Coronary artery (tissue), 2 donors: ENCODE measurements around the gene PLEKHG2.
"Not testable (repeated sequence)": the region's sequence is repeated elsewhere in the genome, so short reads cannot be mapped to it uniquely, and the experiment has no call there.

Experiments
- DNase-seq: peaks from one replicate; pipeline ENCODE4 v3.0.0-alpha.2; 2017; ENCODE audit warnings: low spot score
- H3K27ac ChIP-seq, 2 donors: fragments of 200-600 bp; sonication (generic); one replicate each; pipeline ENCODE4 v1.5.1; 2016 to 2019
- H3K4me3 ChIP-seq: fragments of 200-600 bp; sonication (generic); 2 replicates; pipeline ENCODE4 v1.5.1; 2016; ENCODE audit warnings: mild to moderate bottlenecking, moderate library complexity
- TF ChIP-seq, protein P1 (sequence below): fragments of 200-600 bp; sonication (generic); IDR thresholded peaks from one replicate; pipeline ENCODE4 v1.5.1; 2019; ENCODE audit warnings: antibody characterized with exemption

The PLEKHG2 gene

DNA sequence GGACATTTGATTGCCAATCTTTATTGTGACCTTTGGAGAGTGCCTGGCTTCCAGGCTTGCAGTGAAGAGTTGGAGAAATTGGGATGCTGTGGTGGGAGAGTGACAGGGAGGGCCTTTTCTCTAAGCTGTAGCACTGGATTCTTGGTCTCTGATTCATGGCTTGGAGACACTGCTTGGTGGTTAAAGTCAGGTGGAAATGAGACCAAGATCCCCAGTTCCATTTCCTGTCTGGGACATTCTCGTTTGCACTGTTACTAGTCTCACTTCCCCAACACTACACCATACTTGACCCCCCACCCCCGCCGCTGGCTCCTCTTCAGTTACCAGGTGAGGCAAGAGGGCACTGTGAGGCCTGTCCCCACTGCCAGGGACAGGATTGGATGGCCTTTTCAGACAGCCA is 35.8 kb downstream of the PLEKHG2 start:
- DNase-seq, result no peak
- no peak overlapping the region for H3K27ac ChIP-seq
- TF ChIP-seq, protein P1, sequence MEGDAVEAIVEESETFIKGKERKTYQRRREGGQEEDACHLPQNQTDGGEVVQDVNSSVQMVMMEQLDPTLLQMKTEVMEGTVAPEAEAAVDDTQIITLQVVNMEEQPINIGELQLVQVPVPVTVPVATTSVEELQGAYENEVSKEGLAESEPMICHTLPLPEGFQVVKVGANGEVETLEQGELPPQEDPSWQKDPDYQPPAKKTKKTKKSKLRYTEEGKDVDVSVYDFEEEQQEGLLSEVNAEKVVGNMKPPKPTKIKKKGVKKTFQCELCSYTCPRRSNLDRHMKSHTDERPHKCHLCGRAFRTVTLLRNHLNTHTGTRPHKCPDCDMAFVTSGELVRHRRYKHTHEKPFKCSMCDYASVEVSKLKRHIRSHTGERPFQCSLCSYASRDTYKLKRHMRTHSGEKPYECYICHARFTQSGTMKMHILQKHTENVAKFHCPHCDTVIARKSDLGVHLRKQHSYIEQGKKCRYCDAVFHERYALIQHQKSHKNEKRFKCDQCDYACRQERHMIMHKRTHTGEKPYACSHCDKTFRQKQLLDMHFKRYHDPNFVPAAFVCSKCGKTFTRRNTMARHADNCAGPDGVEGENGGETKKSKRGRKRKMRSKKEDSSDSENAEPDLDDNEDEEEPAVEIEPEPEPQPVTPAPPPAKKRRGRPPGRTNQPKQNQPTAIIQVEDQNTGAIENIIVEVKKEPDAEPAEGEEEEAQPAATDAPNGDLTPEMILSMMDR, result no peak
- H3K4me3 ChIP-seq, result no peak overlapping the region

DNA sequence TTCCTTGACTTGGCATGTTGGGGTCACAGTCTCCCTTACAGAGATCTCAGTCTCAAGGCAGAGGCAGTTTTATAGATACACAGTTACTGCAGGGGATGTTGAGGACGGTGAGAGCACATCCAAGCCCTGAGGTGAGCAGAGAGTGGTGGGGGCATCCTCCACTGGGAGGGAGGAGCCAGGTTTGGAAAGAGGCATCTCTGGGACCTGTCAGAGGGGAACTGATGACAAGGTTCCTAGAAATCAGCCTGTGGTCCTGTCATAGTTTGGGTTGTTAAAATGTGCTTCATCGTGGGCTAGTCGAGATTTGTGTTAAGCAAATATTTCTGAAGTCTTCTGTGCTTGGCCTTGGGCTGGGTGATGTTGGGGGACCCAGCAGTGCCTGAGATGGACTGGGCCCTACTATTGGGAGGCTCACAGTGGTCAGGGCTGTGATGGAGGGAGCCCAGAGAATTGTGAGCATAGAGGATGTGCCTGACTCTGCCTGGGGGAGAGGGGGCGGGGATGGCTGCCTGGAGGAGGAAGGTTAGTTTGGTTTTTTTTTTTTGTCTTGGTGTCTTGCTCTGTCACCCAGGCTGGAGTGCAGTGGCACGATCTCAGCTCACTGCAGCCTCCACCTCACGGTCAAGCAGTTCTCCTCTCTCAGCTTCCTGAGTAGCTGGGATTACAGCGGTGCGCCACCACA is 36.8 kb downstream of the PLEKHG2 start:
- Histone ChIP-seq H3K27ac (no peak overlapping the region), H3K4me3 (no peak overlapping the region)
- TF ChIP-seq, protein P1, result no peak
- DNase-seq, result no peak

DNA sequence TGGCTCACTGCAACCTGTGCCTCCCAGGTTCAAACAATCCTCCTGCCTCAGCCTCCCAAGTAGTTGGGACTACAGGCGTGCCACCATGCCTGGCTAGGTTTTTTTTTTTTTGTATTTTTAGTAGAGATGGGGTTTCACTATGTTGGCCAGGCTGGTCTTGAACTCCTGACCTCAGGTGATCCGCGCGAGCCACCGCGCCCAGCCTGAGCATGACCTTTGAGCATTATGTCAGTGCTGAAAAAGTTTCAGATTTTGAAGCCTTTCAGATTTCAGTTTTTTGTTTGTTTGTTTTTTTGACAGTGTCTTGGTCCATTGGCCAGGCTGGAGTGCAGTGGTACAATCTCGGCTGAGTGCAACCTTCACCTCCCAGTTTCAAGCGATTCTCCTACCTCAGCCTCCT is 38.8 kb downstream of the PLEKHG2 start:
- H3K4me3 ChIP-seq, DNase-seq, H3K27ac ChIP-seq: not testable (repeated sequence)

DNA sequence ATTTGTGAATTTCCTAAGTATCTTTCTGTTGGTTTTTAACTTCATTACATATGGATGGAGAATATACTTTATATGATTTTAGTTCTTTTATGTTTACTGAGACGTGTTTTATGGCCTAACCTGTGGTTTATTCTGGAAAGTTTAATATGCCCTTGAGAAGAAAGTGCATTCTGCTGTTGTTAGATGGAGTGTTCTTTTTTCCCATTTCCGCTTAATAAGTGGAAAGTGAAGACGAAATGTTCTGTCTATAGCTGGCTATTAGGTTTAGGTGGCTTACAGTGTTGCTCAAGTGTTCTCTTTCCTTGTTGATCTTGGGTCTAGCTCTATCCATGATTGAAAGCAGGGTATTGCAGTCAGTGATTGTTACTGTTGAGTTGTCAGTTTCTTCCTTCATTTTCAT is 50.9 kb downstream of the PLEKHG2 start:
- no peak overlapping the region for H3K4me3 ChIP-seq
- H3K27ac ChIP-seq, result no peak overlapping the region
- TF ChIP-seq, protein P1, result no peak
- DNase-seq, result no peak

DNA sequence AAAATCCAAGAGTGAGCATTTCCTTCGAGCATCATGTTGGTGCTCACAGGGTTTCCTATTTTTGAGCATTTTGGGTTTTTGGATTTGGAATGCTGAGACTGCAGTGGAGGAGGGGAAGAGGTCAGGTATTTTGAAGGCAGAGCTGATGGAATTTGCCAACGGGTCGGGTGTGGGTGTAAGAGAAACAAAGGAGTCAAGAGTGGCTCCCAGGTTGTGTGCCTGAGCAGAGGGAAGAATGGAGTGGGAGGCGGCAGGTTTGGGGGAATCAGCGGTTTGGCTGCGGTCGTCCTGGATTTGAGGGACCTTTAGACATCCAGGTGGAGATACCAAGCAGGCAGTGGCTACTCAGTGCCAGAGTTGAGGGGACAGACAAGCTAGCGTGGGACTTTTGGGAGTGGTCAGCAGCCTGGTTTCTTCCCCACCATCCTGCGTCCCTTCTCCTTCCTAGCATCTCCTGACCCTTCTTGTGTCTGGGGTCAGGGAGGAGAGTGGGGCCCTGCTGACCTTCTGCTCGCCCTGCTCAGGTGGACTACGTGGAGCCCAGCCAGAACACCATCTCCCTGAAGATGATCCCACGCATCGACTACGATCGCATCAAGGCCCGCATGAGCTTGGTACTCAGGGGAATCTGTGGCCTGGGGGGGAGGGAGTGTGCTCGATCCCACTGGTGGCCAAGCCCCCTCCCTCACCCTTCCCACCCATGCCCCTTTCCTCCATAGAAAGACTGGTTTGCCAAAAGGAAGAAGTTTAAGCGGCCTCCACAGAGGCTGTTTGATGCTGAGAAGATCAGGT is 53.7 kb downstream of the PLEKHG2 start:
- no peak overlapping the region for H3K4me3 ChIP-seq
- DNase-seq, result no peak
- TF ChIP-seq, protein P1, result no peak
- no peak overlapping the region for H3K27ac ChIP-seq

DNA sequence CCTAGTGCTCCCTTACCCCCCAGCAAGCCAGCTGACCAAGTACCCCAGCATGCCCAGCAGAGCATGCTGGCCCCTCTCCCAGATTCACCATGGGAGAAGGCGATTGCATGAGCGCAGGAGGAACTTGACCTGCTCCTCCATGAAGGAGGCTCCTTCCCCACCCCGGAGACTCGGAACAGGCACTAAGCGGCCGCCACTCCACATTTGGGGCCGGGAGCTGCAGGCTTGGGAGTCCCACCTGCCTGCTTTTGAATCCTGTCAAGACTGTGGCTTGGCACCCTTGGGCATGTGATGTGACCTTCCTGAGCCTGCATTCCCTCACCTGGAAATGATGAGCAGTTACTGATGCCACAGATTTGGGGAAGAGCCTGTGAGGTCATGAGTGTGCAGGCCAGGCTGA is 55.5 kb downstream of the PLEKHG2 start:
- TF ChIP-seq, protein P1, result no peak
- no peak for DNase-seq
- Histone ChIP-seq H3K27ac (no peak overlapping the region), H3K4me3 (no peak overlapping the region)

DNA sequence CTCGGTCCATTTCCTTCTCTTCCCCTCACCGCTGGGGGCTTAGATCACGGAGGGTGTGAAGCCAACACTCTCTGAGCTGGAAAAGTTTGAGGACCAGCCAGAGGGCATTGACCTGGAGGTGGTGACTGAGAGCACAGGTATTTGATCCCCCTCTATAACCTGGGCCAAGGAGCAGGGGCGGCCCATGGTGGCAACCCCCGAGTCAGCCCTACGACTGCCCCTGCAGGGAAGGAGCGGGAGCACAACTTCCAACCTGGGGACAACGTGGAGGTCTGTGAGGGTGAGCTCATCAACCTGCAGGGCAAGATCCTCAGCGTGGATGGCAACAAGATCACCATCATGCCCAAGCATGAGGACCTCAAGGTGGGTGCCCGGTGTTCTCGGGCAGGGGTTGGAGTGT is 56.6 kb downstream of the PLEKHG2 start:
- no peak overlapping the region for H3K27ac ChIP-seq
- DNase-seq, result no peak
- TF ChIP-seq, protein P1, result no peak
- no peak overlapping the region for H3K4me3 ChIP-seq
